ENCODE measurements around the gene TMEM115. TPM values are rescaled to one million over a fixed set of nuclear protein-coding genes. Genes with fewer than 3 reads are reported as not detected.

The TMEM115 gene
- total RNA-seq, 4 donors from 2014 or later, result 71.8 to 103 (median 81.9) TPM

DNA sequence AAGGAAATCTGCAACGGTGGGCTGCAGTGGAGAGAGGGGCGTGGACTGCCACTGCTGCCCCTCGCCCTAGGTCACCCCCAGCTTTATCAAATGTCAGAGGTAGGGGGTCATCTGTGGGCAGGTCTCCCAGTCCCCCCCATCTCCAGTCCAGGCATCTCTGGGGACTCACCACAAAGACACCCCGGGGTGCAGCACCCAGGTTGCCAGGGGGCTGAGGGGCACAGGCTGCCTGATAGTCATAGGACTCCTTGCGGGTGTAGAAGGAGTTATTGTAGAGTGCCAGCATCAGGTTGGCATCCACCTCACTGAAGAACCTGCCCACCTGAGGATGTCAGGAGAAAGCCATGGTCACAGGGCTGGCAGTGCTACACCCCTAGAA is 6.5 kb upstream of the TMEM115 start:
- in situ Hi-C loops (cut with MboI; ENCODE audit: low pct_ligation_motif_present in 1 of 4, low pct_unique_long_range_greater_than_20kb in 1 of 4, low sequenced_read_pairs in 3 of 4), result loop anchor here in 1 of 4 donors (25.0 kb wide), 1 partner anchor 196 kb away; the partner anchor contains the start of genes C3orf18 and HEMK1
- H3K4me3 ChIP-seq, result peak overlapping the region in 3 of 4 donors; percentile 43 to 61 (median 53)
- peaks cover 6 to 16% (median 11%) of the 10 kb centered on the region in 4 donors for H3K4me1 ChIP-seq
- H3K27me3 ChIP-seq, result no peaks in the 10 kb centered on the region
- H3K9me3 ChIP-seq, result no peaks in the 10 kb centered on the region
- TF ChIP-seq, protein P1, sequence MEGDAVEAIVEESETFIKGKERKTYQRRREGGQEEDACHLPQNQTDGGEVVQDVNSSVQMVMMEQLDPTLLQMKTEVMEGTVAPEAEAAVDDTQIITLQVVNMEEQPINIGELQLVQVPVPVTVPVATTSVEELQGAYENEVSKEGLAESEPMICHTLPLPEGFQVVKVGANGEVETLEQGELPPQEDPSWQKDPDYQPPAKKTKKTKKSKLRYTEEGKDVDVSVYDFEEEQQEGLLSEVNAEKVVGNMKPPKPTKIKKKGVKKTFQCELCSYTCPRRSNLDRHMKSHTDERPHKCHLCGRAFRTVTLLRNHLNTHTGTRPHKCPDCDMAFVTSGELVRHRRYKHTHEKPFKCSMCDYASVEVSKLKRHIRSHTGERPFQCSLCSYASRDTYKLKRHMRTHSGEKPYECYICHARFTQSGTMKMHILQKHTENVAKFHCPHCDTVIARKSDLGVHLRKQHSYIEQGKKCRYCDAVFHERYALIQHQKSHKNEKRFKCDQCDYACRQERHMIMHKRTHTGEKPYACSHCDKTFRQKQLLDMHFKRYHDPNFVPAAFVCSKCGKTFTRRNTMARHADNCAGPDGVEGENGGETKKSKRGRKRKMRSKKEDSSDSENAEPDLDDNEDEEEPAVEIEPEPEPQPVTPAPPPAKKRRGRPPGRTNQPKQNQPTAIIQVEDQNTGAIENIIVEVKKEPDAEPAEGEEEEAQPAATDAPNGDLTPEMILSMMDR (IDR thresholded peaks at IDR 0.05), result peak in 1 of 5 experiments; percentile 30
- no peak for TF ChIP-seq POLR2AphosphoS5 (IDR thresholded peaks at IDR 0.05)
- WGBS, 2 donors (ENCODE audit: low coverage in 1 of 2), result 56% methylated on average over 4 of the region's 5 CpGs; no CpG with 5 or more reads in 1 of the 2 donors
- H3K36me3 ChIP-seq, result no peaks in the 10 kb centered on the region
- intact Hi-C loops (cut with DNase I; ENCODE audit: low total_unique reads), result no loop called here
- DNase-seq, result no peak
- peak overlapping the region in 3 of 4 donors; percentile 76 to 79 (median 78) for H3K27ac ChIP-seq

DNA sequence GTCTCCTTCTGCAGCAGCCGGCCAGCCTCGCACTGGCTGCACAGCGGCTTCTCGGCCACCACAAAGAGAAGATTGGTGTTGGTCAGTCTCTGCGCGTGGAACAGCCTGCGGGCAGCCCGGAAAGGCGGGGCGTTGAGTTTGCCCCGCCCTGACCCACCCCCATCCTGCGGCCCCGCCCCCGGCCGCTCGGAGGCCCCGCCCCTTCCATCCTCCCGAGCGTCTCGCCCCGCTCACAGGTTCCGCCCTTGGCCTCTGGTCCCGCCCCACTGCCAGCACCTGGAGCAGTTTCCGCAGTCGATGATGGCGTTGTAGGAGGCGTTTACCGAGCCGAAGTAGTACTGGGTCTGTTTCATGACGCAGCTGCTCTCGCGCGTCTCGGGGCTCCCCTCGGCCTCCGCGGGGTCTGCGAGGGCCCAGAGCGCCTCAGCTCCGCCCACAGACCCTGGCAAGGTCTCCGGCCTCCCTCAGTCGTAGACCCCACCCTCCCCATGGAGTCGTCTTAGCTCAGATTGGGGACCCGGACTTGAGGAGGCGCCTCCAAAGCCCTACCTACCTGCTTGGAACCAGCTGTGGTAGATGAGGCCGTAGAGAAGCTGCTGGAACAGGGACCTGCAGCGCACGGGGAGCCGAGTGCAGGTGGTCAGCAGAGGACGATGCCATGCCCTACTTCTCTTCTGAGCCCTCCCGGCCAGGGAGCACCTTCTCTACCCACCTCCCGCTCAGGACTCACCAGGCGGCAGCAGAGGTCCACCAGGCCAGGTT is 5.9 kb upstream of the TMEM115 start:
- Histone ChIP-seq H3K4me3 (peak overlapping the region; percentile 43 to 61 (median 54)), H3K4me1 (peaks cover 6 to 16% (median 11%) of the 10 kb centered on the region in 4 donors), H3K9me3 (no peaks in the 10 kb centered on the region), H3K27me3 (no peaks in the 10 kb centered on the region), H3K27ac (peak overlapping the region; percentile 73 to 79 (median 77)), H3K36me3 (no peaks in the 10 kb centered on the region)
- in situ Hi-C loops (cut with MboI; ENCODE audit: low pct_ligation_motif_present in 1 of 4, low pct_unique_long_range_greater_than_20kb in 1 of 4, low sequenced_read_pairs in 3 of 4) (loop anchor here in 1 of 4 donors (25.0 kb wide), 1 partner anchor 197 kb away; the partner anchor contains the start of genes C3orf18 and HEMK1), intact Hi-C loops (cut with DNase I; ENCODE audit: low total_unique reads) (no loop called here)
- WGBS, 2 donors (ENCODE audit: low coverage in 1 of 2), result 7% methylated on average over 32 of the region's 53 CpGs; no CpG with 5 or more reads in 1 of the 2 donors
- TF ChIP-seq POLR2AphosphoS5 (IDR thresholded peaks at IDR 0.05), result peak; percentile 50 to 84 (median 81)
- no peak for TF ChIP-seq EP300 (IDR thresholded peaks at IDR 0.05; ENCODE audit: low read depth)
- peak; percentile 84 for TF ChIP-seq POLR2A (IDR thresholded peaks at IDR 0.05)
- TF ChIP-seq, protein P1 (IDR thresholded peaks at IDR 0.05), result peak in 1 of 5 experiments; percentile 7
- peak; percentile 96 for DNase-seq

DNA sequence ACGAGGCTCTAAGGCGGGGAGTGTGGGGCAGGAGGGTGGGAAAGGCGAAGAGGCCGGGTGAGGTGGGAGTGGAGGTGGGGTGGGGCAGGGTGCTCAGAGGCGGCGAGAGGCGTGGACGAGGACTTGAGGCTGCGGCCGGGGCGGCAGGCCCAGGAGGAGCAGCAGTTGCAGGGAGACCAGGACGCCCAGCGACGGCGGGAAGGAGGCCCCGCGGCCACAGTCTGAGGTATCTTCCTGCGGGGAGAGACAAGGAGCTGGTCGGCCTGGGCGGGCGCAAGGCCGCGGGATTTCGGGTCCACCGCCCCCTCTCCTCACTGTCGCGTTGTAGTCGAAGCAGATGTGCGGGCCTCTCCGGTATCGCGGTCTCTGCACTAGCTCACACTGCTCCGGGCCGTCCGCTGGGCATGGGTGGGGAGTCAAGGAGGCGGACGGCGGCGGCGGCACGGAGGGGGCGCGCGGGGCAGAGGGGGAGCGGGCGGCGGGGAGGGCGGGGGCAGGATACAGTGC is 5.3 kb upstream of the TMEM115 start:
- H3K36me3 ChIP-seq, result no peaks in the 10 kb centered on the region
- H3K27ac ChIP-seq, result peak overlapping the region; percentile 73 to 79 (median 77)
- no peaks in the 10 kb centered on the region for H3K9me3 ChIP-seq
- in situ Hi-C loops (cut with MboI; ENCODE audit: low pct_ligation_motif_present in 1 of 4, low pct_unique_long_range_greater_than_20kb in 1 of 4, low sequenced_read_pairs in 3 of 4) (loop anchor here in 1 of 4 donors (25.0 kb wide), 1 partner anchor 198 kb away; the partner anchor contains the start of genes C3orf18 and HEMK1), intact Hi-C loops (cut with DNase I; ENCODE audit: low total_unique reads) (no loop called here)
- H3K27me3 ChIP-seq, result no peaks in the 10 kb centered on the region
- 11% methylated on average over 31 of the region's 48 CpGs; no CpG with 5 or more reads in 1 of the 2 donors for WGBS, 2 donors (ENCODE audit: low coverage in 1 of 2)
- TF ChIP-seq POLR2A (IDR thresholded peaks at IDR 0.05) (no peak), EP300 (IDR thresholded peaks at IDR 0.05; ENCODE audit: low read depth) (no peak)
- DNase-seq, result peak; percentile 55
- H3K4me1 ChIP-seq, result peaks cover 6 to 17% (median 12%) of the 10 kb centered on the region in 4 donors
- peak overlapping the region; percentile 36 to 61 (median 48) for H3K4me3 ChIP-seq

DNA sequence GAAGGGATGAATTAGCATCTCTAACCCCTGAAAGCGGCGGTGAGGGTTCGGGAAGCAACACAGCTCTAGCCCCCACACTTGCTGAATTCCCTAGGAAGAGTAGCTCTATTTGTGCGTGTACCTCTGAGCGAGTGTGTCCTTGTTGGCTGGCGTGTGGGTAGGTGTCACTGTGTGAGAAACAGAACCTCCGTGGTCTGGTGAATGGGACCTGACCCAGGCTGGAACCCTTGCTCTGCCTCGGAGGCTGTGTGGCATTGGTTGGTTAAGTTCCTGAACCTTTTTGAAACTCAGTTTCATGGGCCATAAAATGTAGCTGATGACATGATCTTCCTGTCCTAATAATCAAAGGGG is 414 bp upstream of the TMEM115 start:
- in situ Hi-C loops (cut with MboI; ENCODE audit: low pct_ligation_motif_present in 1 of 4, low pct_unique_long_range_greater_than_20kb in 1 of 4, low sequenced_read_pairs in 3 of 4) (loop anchor here in 1 of 4 donors (25.0 kb wide), 1 partner anchor 203 kb away; the partner anchor contains the start of genes C3orf18 and HEMK1), intact Hi-C loops (cut with DNase I; ENCODE audit: low total_unique reads) (no loop called here)
- no peaks in the 10 kb centered on the region for H3K9me3 ChIP-seq
- TF ChIP-seq EP300 (IDR thresholded peaks at IDR 0.05; ENCODE audit: low read depth) (no peak), POLR2AphosphoS5 (IDR thresholded peaks at IDR 0.05) (no peak), POLR2A (IDR thresholded peaks at IDR 0.05) (no peak)
- TF ChIP-seq, protein P1 (IDR thresholded peaks at IDR 0.05), result no peak
- peaks cover 0 to 7% (median 3%) of the 10 kb centered on the region in 4 donors for H3K36me3 ChIP-seq
- no peaks in the 10 kb centered on the region for H3K27me3 ChIP-seq
- DNase-seq, result no peak
- peak overlapping the region in 1 of 4 donors; percentile 91 for H3K27ac ChIP-seq
- H3K4me1 ChIP-seq, result peaks cover 35 to 43% (median 41%) of the 10 kb centered on the region in 4 donors
- H3K4me3 ChIP-seq, result peak overlapping the region in 1 of 4 donors; percentile 12
- 16% methylated on average over 8 of the region's 8 CpGs; no CpG with 5 or more reads in 1 of the 2 donors for WGBS, 2 donors (ENCODE audit: low coverage in 1 of 2)
